ENCODE measurements around the gene ASCL5. TPM values are rescaled to one million over a fixed set of nuclear protein-coding genes. Genes with fewer than 3 reads are reported as not detected.

The ASCL5 gene
- total RNA-seq, 2 experiments from 2014 or later, result 0.49 to 0.50 TPM

- DNase-seq (no peak), ATAC-seq (ENCODE audit: poor library complexity) (no peak)
- Histone ChIP-seq H3K27me3 (ENCODE audit: control insufficient read depth in 1 of 2, insufficient read depth in 2 of 2, low read length in 2 of 2) (no peaks in the 10 kb centered on the region), H3K9me3 (ENCODE audit: control insufficient read depth in 1 of 2, insufficient read depth in 1 of 2, low read length in 2 of 2) (no peaks in the 10 kb centered on the region), H3K4me3 (ENCODE audit: low read length) (no peak overlapping the region), H3K4me1 (ENCODE audit: insufficient read depth, low read length) (no peaks in the 10 kb centered on the region), H3K36me3 (ENCODE audit: insufficient read depth, low read length) (no peaks in the 10 kb centered on the region), H3K27ac (ENCODE audit: low read depth in 1 of 2, low read length in 2 of 2) (no peak overlapping the region)
- Mint-ChIP-seq H3K36me3 (ENCODE audit: low read depth) (no peaks in the 10 kb centered on the region), H3K27me3 (no peaks in the 10 kb centered on the region), H3K27ac (no peak overlapping the region), H3K4me1 (ENCODE audit: low read depth) (no peaks in the 10 kb centered on the region), H3K4me3 (no peak overlapping the region), H3K9me3 (no peaks in the 10 kb centered on the region)
- CTCF ChIA-PET, result no interaction called here
- intact Hi-C loops (cut with DNase I, micrococcal nuclease), result no loop called here
- POLR2A ChIA-PET, result no interaction called here
- TF ChIP-seq CTCF (IDR thresholded peaks at IDR 0.05), result no peak
Observed at GRCh38 chr1:201096977-201097856, 29.8 kb downstream of the ASCL5 start.

- H3K36me3 ChIP-seq (ENCODE audit: insufficient read depth, low read length), result no peaks in the 10 kb centered on the region
- DNase-seq, result no peak
- H3K4me1 ChIP-seq (ENCODE audit: insufficient read depth, low read length), result no peaks in the 10 kb centered on the region
- Mint-ChIP-seq H3K36me3 (ENCODE audit: low read depth) (no peaks in the 10 kb centered on the region), H3K27me3 (no peaks in the 10 kb centered on the region), H3K9me3 (no peaks in the 10 kb centered on the region), H3K4me1 (ENCODE audit: low read depth) (no peaks in the 10 kb centered on the region), H3K27ac (no peak overlapping the region), H3K4me3 (no peak overlapping the region)
- ChIA-PET CTCF (no interaction called here), POLR2A (no interaction called here)
- H3K9me3 ChIP-seq (ENCODE audit: control insufficient read depth in 1 of 2, insufficient read depth in 1 of 2, low read length in 2 of 2), result no peaks in the 10 kb centered on the region
- H3K4me3 ChIP-seq (ENCODE audit: low read length), result no peak overlapping the region
- TF ChIP-seq CTCF (IDR thresholded peaks at IDR 0.05), result no peak
- ATAC-seq (ENCODE audit: poor library complexity), result no peak
- H3K27me3 ChIP-seq (ENCODE audit: control insufficient read depth in 1 of 2, insufficient read depth in 2 of 2, low read length in 2 of 2), result no peaks in the 10 kb centered on the region
- H3K27ac ChIP-seq (ENCODE audit: low read depth in 1 of 2, low read length in 2 of 2), result no peak overlapping the region
- intact Hi-C loops (cut with DNase I, micrococcal nuclease), result no loop called here
Observed at GRCh38 chr1:201096041-201096461, 30.9 kb downstream of the ASCL5 start.

- H3K36me3 Mint-ChIP-seq (ENCODE audit: low read depth), result no peaks in the 10 kb centered on the region
- H3K4me1 ChIP-seq (ENCODE audit: insufficient read depth, low read length), result no peaks in the 10 kb centered on the region
- no peaks in the 10 kb centered on the region for H3K9me3 Mint-ChIP-seq
- ATAC-seq (ENCODE audit: poor library complexity) (no peak), DNase-seq (no peak)
- no peaks in the 10 kb centered on the region for H3K9me3 ChIP-seq (ENCODE audit: control insufficient read depth in 1 of 2, insufficient read depth in 1 of 2, low read length in 2 of 2)
- H3K36me3 ChIP-seq (ENCODE audit: insufficient read depth, low read length), result no peaks in the 10 kb centered on the region
- no peak overlapping the region for H3K27ac ChIP-seq (ENCODE audit: low read depth in 1 of 2, low read length in 2 of 2)
- H3K4me1 Mint-ChIP-seq (ENCODE audit: low read depth), result no peaks in the 10 kb centered on the region
- H3K27ac Mint-ChIP-seq, result no peak overlapping the region
- H3K4me3 Mint-ChIP-seq, result no peak overlapping the region
- ChIA-PET POLR2A (no interaction called here), CTCF (no interaction called here)
- intact Hi-C loops (cut with DNase I, micrococcal nuclease), result no loop called here
- H3K27me3 Mint-ChIP-seq, result no peaks in the 10 kb centered on the region
- no peaks in the 10 kb centered on the region for H3K27me3 ChIP-seq (ENCODE audit: control insufficient read depth in 1 of 2, insufficient read depth in 2 of 2, low read length in 2 of 2)
- H3K4me3 ChIP-seq (ENCODE audit: low read length), result no peak overlapping the region
- TF ChIP-seq CTCF (IDR thresholded peaks at IDR 0.05), result no peak
Observed at GRCh38 chr1:201095581-201095980, 31.4 kb downstream of the ASCL5 start.

Measured in CD4-positive, alpha-beta T cell (primary cell).